Stimulated activated CD4-positive, alpha-beta T cell treated with anti-CD3 and anti-CD28 coated beads, Interleukin-2, amount 100 ng/mL, for 48 hours (primary cell): ENCODE data around the gene BBC3.
A peak's percentile ranks its signal among the peaks of the same experiment; 100 is the strongest.
"Not testable (repeated sequence)": the region's sequence is repeated elsewhere in the genome, so short reads cannot be mapped to it uniquely, and the experiment has no call there.

Experiments
- DNase-seq, 2 donors: peaks; one replicate each; pipeline ENCODE4 v3.0.0-alpha.2; 2020

BBC3 gene

GRCh38 chr19:47230921-47231214, at the start of gene BBC3:
Gene BBC3 (minus strand): TSS chr19:47231199. CDS start chr19:47228431, 2,768 bp downstream.
- no peak for DNase-seq

GRCh38 chr19:47280183-47280797, 49.3 kb upstream of the BBC3 start:
- DNase-seq: peak; percentile 65 to 66

- not testable (repeated sequence) for DNase-seq
These were observed 45.5 kb upstream of the BBC3 start for GRCh38 chr19:47276513-47276912.

GRCh38 chr19:47275791-47276461, 44.9 kb upstream of the BBC3 start:
- DNase-seq: no peak

- DNase-seq: no peak
These were observed 44.1 kb upstream of the BBC3 start for GRCh38 chr19:47274891-47275761.

- peak; percentile 100 for DNase-seq
These were observed 43.3 kb upstream of the BBC3 start, which contains the start of gene INAFM1 for GRCh38 chr19:47274071-47274890. Gene INAFM1 (plus strand): TSS chr19:47274885. CDS start chr19:47274920, 35 bp downstream.

GRCh38 chr19:47273313-47274070, 42.5 kb upstream of the BBC3 start:
- peak; percentile 84 for DNase-seq

GRCh38 chr19:47272448-47273312, 41.7 kb upstream of the BBC3 start:
- no peak for DNase-seq

GRCh38 chr19:47271949-47272348, 41.0 kb upstream of the BBC3 start:
- DNase-seq: no peak

- no peak for DNase-seq
These were observed 39.4 kb upstream of the BBC3 start for GRCh38 chr19:47270408-47270807.

GRCh38 chr19:47269596-47269995, 38.6 kb upstream of the BBC3 start:
- no peak for DNase-seq

GRCh38 chr19:47268028-47268427, 37.0 kb upstream of the BBC3 start:
- no peak for DNase-seq

- no peak for DNase-seq
These were observed 36.4 kb upstream of the BBC3 start for GRCh38 chr19:47267350-47267759.

- DNase-seq: no peak
These were observed 35.5 kb upstream of the BBC3 start for GRCh38 chr19:47266401-47266941.

GRCh38 chr19:47264629-47265028, 33.6 kb upstream of the BBC3 start:
- no peak for DNase-seq

- not testable (repeated sequence) for DNase-seq
These were observed 31.2 kb upstream of the BBC3 start for GRCh38 chr19:47261946-47262793.

- DNase-seq: no peak
These were observed 29.5 kb upstream of the BBC3 start for GRCh38 chr19:47260476-47260875.

GRCh38 chr19:47258895-47259555, 28.0 kb upstream of the BBC3 start:
- DNase-seq: no peak

- no peak for DNase-seq
These were observed 27.4 kb upstream of the BBC3 start for GRCh38 chr19:47258434-47258833.
